Urinary bladder (tissue), 4 donors: ENCODE measurements around the gene IRX3. TPM values are rescaled to one million over a fixed set of nuclear protein-coding genes. Genes with fewer than 3 reads are reported as not detected.

ENCODE experiments used
- DNase-seq: peaks from one replicate; pipeline ENCODE4 v3.0.0-alpha.2; 2015; ENCODE audit errors: extremely low spot score
- H3K27ac ChIP-seq: one replicate; pipeline ENCODE4 v1.5.1; 2013; ENCODE audit warnings: low read depth, mild to moderate bottlenecking, moderate library complexity
- H3K36me3 ChIP-seq: one replicate; pipeline ENCODE4 v1.6.1; 2013; ENCODE audit warnings: mild to moderate bottlenecking, moderate library complexity; ENCODE audit not compliant: insufficient read depth
- H3K4me1 ChIP-seq: one replicate; pipeline ENCODE4 v1.6.1; 2013; ENCODE audit warnings: mild to moderate bottlenecking, moderate library complexity; ENCODE audit not compliant: insufficient read depth
- H3K4me3 ChIP-seq: one replicate; pipeline ENCODE4 v1.5.1; 2013; ENCODE audit warnings: low read depth, low read length
- WGBS: extraction: QIAGEN DNeasy Blood & Tissue Kit; methylation state at CpG from one replicate; pipeline ENCODE4 v1.1.7; 2013; 5-methylcytosine and 5-hydroxymethylcytosine counted together
- polyA plus RNA-seq: library from polyadenylated mRNA; stranded (reverse); fragments of 200-250 nt; gene quantifications from one replicate; pipeline ENCODE4 v1.2.3, GENCODE V29; 2013
- total RNA-seq: library from RNA; depleted of rRNA; stranded (reverse); fragments of >200 nt; gene quantifications from one replicate; pipeline ENCODE4 v1.2.3, GENCODE V29; 2014
- donor health status: healthy with polysubstance abuse.
- donor health status: healthy.

The IRX3 gene
- total and polyA plus RNA-seq, 2 donors, result 1.2 to 1.3 TPM

DNA sequence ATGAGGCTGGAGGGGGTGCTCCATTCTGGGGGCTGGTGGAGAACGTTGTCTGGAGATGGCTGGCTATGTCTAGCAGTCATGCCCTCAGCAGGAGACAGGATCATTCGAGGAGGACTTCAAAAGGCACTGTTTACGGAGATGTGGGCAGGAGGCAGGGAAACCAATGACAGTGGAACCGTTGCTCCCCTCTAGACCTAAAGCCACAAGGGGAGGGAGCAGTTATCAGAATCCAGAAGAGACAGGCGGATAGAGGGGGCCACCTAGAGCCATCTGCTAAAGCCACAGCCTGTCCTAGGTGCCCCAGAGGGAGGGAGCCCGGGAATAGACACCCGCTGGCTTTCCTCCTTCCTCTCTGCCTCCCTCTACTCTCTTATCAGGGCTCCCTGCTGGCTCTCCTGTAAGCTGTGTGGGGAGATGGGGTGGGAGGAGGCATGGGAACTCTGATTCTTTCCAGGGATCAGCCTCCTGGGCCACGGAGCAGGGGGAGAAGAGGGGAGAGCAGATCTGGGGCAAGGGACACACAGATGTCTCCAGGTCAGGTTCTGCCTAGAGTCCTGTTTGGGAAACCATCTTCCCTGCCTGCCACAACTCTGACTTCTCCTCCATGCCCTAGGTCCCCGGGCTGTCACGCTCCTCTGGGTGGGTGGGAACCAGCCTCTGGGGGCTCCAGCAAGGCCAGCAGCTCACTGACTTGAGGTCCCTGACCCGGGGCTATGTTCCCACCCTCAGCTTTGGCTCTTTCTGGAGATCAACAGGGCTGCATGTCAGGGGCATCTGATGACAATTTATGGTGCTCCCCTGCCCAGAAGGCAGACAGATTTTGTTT, 42.3 kb downstream of the IRX3 start:
- no peak overlapping the region for H3K27ac ChIP-seq
- no peaks in the 10 kb centered on the region for H3K36me3 ChIP-seq
- no peak overlapping the region for H3K4me3 ChIP-seq
- no peaks in the 10 kb centered on the region for H3K4me1 ChIP-seq
- WGBS, result 40% methylated on average over 11 of the region's 11 CpGs
- no peak for DNase-seq

GRCh38 chr16:54243202-54243601, 43.4 kb downstream of the IRX3 start:
- no peak overlapping the region for H3K4me3 ChIP-seq
- DNase-seq, result no peak
- 87% methylated on average over 6 of the region's 6 CpGs for WGBS
- no peaks in the 10 kb centered on the region for H3K4me1 ChIP-seq
- no peak overlapping the region for H3K27ac ChIP-seq
- H3K36me3 ChIP-seq, result no peaks in the 10 kb centered on the region

GRCh38 chr16:54242199-54242598, 44.4 kb downstream of the IRX3 start:
- H3K4me3 ChIP-seq, result no peak overlapping the region
- no peak for DNase-seq
- no peak overlapping the region for H3K27ac ChIP-seq
- WGBS, result 92% methylated on average over 4 of the region's 4 CpGs
- no peaks in the 10 kb centered on the region for H3K36me3 ChIP-seq
- no peaks in the 10 kb centered on the region for H3K4me1 ChIP-seq

- no peaks in the 10 kb centered on the region for H3K36me3 ChIP-seq
- H3K27ac ChIP-seq, result no peak overlapping the region
- WGBS, result 82% methylated on average over 6 of the region's 6 CpGs
- DNase-seq, result no peak
- H3K4me1 ChIP-seq, result no peaks in the 10 kb centered on the region
- H3K4me3 ChIP-seq, result no peak overlapping the region
Measured at GRCh38 chr16:54241525-54241924, 45.1 kb downstream of the IRX3 start.

GRCh38 chr16:54240271-54241129, 46.1 kb downstream of the IRX3 start:
- no peaks in the 10 kb centered on the region for H3K4me1 ChIP-seq
- H3K36me3 ChIP-seq, result no peaks in the 10 kb centered on the region
- no peak overlapping the region for H3K4me3 ChIP-seq
- no peak overlapping the region for H3K27ac ChIP-seq
- no peak for DNase-seq
- WGBS, result 61% methylated on average over 9 of the region's 9 CpGs

DNA sequence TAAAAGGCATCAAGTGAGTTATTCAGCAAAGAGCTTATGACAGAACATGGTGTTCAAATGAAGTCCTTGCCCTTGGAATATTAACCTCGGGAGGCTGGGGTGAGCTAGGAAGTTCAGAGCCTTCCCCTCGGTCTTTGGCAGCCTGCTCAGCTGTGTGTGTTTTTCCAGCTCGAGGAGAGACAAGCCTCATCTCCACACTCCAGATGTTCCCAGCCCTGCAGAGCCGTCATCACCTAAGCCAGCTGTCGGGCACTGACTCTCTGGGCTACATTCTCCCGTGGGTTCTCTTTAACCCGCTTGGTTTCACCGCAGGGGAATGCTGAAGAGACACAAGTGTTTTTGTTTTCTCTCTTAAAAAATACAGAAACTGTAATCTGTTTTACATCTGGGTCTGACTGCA, 47.1 kb downstream of the IRX3 start:
- no peak overlapping the region for H3K27ac ChIP-seq
- no peaks in the 10 kb centered on the region for H3K36me3 ChIP-seq
- DNase-seq, result no peak
- 48% methylated on average over 8 of the region's 8 CpGs for WGBS
- H3K4me1 ChIP-seq, result no peaks in the 10 kb centered on the region
- H3K4me3 ChIP-seq, result no peak overlapping the region

DNA sequence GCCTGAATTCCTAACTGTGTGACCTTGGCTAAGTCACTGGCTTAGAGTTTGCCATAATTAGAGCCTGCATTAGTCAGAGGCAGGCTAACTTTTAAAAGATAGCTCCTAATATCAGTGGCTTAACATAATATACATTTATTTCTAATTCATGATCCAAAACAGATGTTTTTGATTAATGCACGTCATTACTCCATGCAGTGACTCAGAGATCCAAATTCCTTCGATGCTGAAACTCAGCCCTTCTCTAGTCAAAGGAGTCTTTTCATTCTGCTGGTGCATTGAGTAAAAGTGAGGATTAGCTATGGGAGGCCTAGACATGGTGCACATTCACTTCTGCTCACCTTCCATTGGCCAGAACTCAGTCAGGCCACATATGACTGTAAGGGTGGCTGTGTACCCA, 49.8 kb downstream of the IRX3 start:
- Histone ChIP-seq H3K4me3 (no peak overlapping the region), H3K27ac (no peak overlapping the region), H3K36me3 (no peaks in the 10 kb centered on the region), H3K4me1 (no peaks in the 10 kb centered on the region)
- 47% methylated on average over 2 of the region's 2 CpGs for WGBS
- DNase-seq, result no peak

GRCh38 chr16:54233615-54234014, 53.0 kb downstream of the IRX3 start:
- WGBS, result 41% methylated on average over 4 of the region's 4 CpGs
- no peak for DNase-seq
- no peaks in the 10 kb centered on the region for H3K4me1 ChIP-seq
- H3K4me3 ChIP-seq, result no peak overlapping the region
- no peaks in the 10 kb centered on the region for H3K36me3 ChIP-seq
- H3K27ac ChIP-seq, result no peak overlapping the region
